Activated naive CD4-positive, alpha-beta T cell treated with anti-CD3 and anti-CD28 coated beads, Interleukin-2, amount 50 U/mL, for 24 hours (primary cell): ENCODE results near the gene DSCAM.

Source experiments
- H3K27ac Mint-ChIP-seq: one replicate; pipeline ENCODE4 v1.8.0; 2021; ENCODE audit warnings: mild to moderate bottlenecking, mixed read lengths
- H3K27me3 Mint-ChIP-seq: one replicate; pipeline ENCODE4 v1.8.0; 2021; ENCODE audit warnings: mixed read lengths
- H3K36me3 Mint-ChIP-seq: one replicate; pipeline ENCODE4 v1.8.0; 2021; ENCODE audit warnings: mixed read lengths
- H3K4me1 Mint-ChIP-seq: one replicate; pipeline ENCODE4 v1.8.0; 2021; ENCODE audit warnings: mixed read lengths
- H3K4me3 Mint-ChIP-seq: one replicate; pipeline ENCODE4 v1.8.0; 2021; ENCODE audit warnings: mild to moderate bottlenecking, mixed read lengths
- H3K9me3 Mint-ChIP-seq: one replicate; pipeline ENCODE4 v1.8.0; 2021; ENCODE audit warnings: mixed read lengths

The DSCAM gene

DNA sequence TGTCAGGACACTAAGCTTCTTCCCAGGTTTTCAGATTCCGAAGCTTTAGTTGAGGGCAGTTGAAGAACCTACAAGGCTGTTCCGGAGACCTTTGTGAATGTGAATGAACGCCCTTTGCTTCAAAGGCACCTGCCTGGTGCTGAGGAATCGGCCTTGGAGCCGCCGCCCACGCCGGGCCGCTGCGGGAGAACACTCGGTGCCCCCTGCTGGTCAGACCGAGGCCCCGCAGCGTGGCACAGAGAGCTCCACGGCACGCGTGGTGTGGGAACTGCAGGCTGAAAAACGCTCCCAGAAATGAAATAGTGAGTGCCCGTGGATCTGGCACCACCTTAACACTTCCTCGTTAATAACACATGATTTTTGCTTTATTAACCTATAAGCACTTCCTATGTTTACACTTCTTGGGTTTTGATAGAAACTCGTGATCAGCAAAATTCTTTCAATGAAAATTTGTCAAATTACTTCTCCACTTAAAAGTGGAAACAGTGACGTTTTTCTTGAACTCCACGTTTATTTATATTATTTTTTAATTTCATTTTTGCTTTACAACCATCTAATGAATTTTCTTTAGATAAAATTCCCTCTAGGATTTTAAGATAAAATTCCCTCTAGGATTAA, 460.6 kb downstream of the DSCAM start:
- Mint-ChIP-seq H3K36me3 (no peaks in the 10 kb centered on the region), H3K9me3 (peaks cover under 1% of the 10 kb centered on the region), H3K27me3 (peaks cover 3% of the 10 kb centered on the region), H3K27ac (no peak overlapping the region), H3K4me1 (no peaks in the 10 kb centered on the region), H3K4me3 (no peak overlapping the region)

- Mint-ChIP-seq H3K36me3 (no peaks in the 10 kb centered on the region), H3K9me3 (peaks cover 4% of the 10 kb centered on the region), H3K4me3 (no peak overlapping the region)
Measured at GRCh38 chr21:40385883-40386282, 461.1 kb downstream of the DSCAM start.

DNA sequence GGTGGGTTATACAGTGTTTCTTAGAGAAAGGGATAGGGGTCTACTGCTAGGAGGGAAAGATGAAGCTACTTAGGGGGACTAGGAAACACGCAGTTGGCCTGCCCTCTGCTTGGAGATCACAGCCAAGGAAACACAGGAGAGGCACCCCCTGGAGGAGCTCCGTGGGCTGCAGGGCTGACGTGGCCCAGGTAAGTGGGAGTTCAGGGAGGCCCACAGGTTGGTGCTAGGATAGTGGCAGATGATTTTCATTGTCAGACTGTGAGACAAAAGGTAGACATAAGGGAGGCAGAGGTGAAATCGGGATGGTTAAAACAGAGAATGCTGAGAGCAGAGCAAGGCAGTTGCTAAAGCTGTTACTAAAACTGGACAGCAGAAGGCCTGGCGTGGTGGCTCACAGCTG, 463.0 kb downstream of the DSCAM start:
- no peaks in the 10 kb centered on the region for H3K36me3 Mint-ChIP-seq
- no peaks in the 10 kb centered on the region for H3K4me1 Mint-ChIP-seq
- peaks cover 4% of the 10 kb centered on the region for H3K9me3 Mint-ChIP-seq
- peaks cover 2% of the 10 kb centered on the region for H3K27me3 Mint-ChIP-seq
- no peak overlapping the region for H3K4me3 Mint-ChIP-seq
- H3K27ac Mint-ChIP-seq = no peak overlapping the region

More at GRCh38 chr21:40385883-40386282, 461.1 kb downstream of the DSCAM start:
- H3K4me1 Mint-ChIP-seq = no peaks in the 10 kb centered on the region
- peaks cover 3% of the 10 kb centered on the region for H3K27me3 Mint-ChIP-seq
- H3K27ac Mint-ChIP-seq = no peak overlapping the region

GRCh38 chr21:40381111-40381510, 465.8 kb downstream of the DSCAM start:
- Mint-ChIP-seq H3K4me1 (no peaks in the 10 kb centered on the region), H3K27me3 (no peaks in the 10 kb centered on the region), H3K36me3 (no peaks in the 10 kb centered on the region), H3K27ac (no peak overlapping the region), H3K9me3 (peaks cover 4% of the 10 kb centered on the region), H3K4me3 (no peak overlapping the region)

DNA sequence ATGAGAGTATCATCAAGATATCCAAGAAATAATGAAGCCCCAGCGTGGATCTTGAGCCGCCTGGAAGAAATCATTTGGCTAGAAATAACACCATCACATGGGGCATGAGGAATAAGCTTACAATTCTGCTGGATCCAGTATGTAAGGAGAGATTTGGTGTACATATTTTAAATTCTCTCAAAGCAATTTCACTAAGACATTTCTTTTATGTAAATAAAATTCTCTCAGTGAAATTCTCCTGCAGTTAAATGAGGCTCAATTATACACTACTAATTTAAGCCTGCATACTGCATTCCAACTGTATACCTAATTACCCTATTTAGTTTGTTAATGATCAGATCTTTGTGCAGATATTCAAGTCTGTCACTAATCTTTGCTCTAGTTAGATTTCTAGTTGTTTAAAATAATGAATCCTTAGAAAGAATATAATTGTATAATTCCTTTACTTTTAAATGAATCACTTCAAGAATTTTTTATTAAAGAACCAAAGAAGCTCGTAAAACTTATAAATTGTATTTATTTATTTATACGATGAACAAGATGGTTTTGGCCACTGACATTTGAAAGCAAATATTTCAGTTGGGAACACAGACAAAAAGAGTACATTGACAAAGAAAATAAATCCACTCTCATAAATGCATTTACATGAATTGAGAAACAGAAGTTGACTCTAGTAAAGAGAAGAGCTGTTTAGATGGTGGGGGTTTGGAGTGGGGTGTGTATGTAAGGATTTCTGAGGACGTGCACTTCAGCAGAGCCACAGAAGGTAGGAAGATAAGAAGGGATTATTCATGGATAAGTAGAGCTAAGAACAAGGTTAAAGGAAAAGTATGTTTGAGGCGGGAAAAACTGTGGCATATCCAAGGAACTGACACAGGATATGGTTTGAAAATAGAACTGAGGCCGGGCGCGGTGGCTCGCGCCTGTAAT, 466.8 kb downstream of the DSCAM start:
- H3K9me3 Mint-ChIP-seq = peaks cover 4% of the 10 kb centered on the region
- no peak overlapping the region for H3K4me3 Mint-ChIP-seq
- no peak overlapping the region for H3K27ac Mint-ChIP-seq
- H3K27me3 Mint-ChIP-seq = no peaks in the 10 kb centered on the region
- no peaks in the 10 kb centered on the region for H3K36me3 Mint-ChIP-seq
- no peaks in the 10 kb centered on the region for H3K4me1 Mint-ChIP-seq

- peaks cover 4% of the 10 kb centered on the region for H3K9me3 Mint-ChIP-seq
- H3K27ac Mint-ChIP-seq = no peak overlapping the region
- H3K4me1 Mint-ChIP-seq = no peaks in the 10 kb centered on the region
- H3K27me3 Mint-ChIP-seq = no peaks in the 10 kb centered on the region
- no peaks in the 10 kb centered on the region for H3K36me3 Mint-ChIP-seq
- H3K4me3 Mint-ChIP-seq = no peak overlapping the region
Measured at GRCh38 chr21:40377135-40377534, 469.8 kb downstream of the DSCAM start.

- no peak overlapping the region for H3K27ac Mint-ChIP-seq
- no peaks in the 10 kb centered on the region for H3K36me3 Mint-ChIP-seq
- no peaks in the 10 kb centered on the region for H3K4me1 Mint-ChIP-seq
- H3K4me3 Mint-ChIP-seq = no peak overlapping the region
- H3K27me3 Mint-ChIP-seq = no peaks in the 10 kb centered on the region
- no peaks in the 10 kb centered on the region for H3K9me3 Mint-ChIP-seq
Measured at GRCh38 chr21:40373761-40374160, 473.2 kb downstream of the DSCAM start.

DNA sequence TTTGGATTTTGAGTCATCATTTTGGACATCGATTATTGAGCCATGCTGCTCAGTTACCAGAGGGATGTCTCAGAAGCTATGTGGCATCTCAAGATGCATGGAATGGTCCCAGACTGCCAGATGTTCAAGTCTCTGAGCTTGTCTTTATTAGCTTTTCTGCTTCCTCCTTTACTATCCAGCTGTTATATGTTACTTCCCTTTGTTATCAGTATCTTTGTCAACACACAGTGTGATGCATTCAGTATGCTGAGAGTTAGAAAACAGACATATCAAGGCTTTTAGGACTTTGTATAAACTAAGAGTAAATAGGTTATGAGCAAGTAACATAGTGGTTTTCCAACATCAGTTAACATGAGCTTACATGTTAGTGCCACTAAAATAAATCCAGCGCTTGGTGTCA, 474.5 kb downstream of the DSCAM start:
- H3K9me3 Mint-ChIP-seq = no peaks in the 10 kb centered on the region
- no peak overlapping the region for H3K27ac Mint-ChIP-seq
- H3K36me3 Mint-ChIP-seq = no peaks in the 10 kb centered on the region
- H3K4me3 Mint-ChIP-seq = no peak overlapping the region
- no peaks in the 10 kb centered on the region for H3K27me3 Mint-ChIP-seq
- H3K4me1 Mint-ChIP-seq = no peaks in the 10 kb centered on the region

DNA sequence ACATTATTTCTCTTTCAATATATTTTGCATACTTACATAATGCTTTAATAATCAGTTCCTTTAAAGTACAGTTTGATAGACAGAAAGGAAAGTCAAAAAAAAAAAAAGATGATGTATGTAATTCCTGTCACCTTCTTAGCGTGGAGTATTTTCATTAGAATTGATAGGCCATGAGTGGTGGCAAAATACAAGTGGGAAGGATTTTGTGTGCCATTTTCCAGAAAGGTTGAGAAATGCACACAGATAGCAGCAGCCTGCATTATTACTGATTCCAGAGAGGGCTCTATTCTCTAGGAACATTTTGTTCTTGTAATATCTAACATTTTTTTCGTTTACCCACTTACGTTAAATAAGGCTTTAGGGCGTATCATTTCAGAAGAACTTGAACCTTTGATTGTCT, 475.6 kb downstream of the DSCAM start:
- H3K27me3 Mint-ChIP-seq = no peaks in the 10 kb centered on the region
- H3K9me3 Mint-ChIP-seq = no peaks in the 10 kb centered on the region
- no peak overlapping the region for H3K27ac Mint-ChIP-seq
- no peaks in the 10 kb centered on the region for H3K4me1 Mint-ChIP-seq
- H3K36me3 Mint-ChIP-seq = no peaks in the 10 kb centered on the region
- no peak overlapping the region for H3K4me3 Mint-ChIP-seq

- no peaks in the 10 kb centered on the region for H3K27me3 Mint-ChIP-seq
- H3K4me3 Mint-ChIP-seq = no peak overlapping the region
- no peaks in the 10 kb centered on the region for H3K4me1 Mint-ChIP-seq
- H3K36me3 Mint-ChIP-seq = no peaks in the 10 kb centered on the region
- H3K9me3 Mint-ChIP-seq = no peaks in the 10 kb centered on the region
- H3K27ac Mint-ChIP-seq = no peak overlapping the region
Measured at GRCh38 chr21:40356644-40357043, 490.3 kb downstream of the DSCAM start.

GRCh38 chr21:40355076-40355475, 491.9 kb downstream of the DSCAM start:
- H3K4me3 Mint-ChIP-seq = no peak overlapping the region
- no peaks in the 10 kb centered on the region for H3K4me1 Mint-ChIP-seq
- no peaks in the 10 kb centered on the region for H3K36me3 Mint-ChIP-seq
- no peaks in the 10 kb centered on the region for H3K27me3 Mint-ChIP-seq
- no peaks in the 10 kb centered on the region for H3K9me3 Mint-ChIP-seq
- H3K27ac Mint-ChIP-seq = no peak overlapping the region

GRCh38 chr21:40351006-40351405, 496.0 kb downstream of the DSCAM start:
- no peaks in the 10 kb centered on the region for H3K4me1 Mint-ChIP-seq
- no peaks in the 10 kb centered on the region for H3K27me3 Mint-ChIP-seq
- H3K27ac Mint-ChIP-seq = no peak overlapping the region
- H3K36me3 Mint-ChIP-seq = no peaks in the 10 kb centered on the region
- H3K4me3 Mint-ChIP-seq = no peak overlapping the region
- no peaks in the 10 kb centered on the region for H3K9me3 Mint-ChIP-seq

GRCh38 chr21:40349591-40349990, 497.4 kb downstream of the DSCAM start:
- no peak overlapping the region for H3K27ac Mint-ChIP-seq
- H3K36me3 Mint-ChIP-seq = no peaks in the 10 kb centered on the region
- no peaks in the 10 kb centered on the region for H3K27me3 Mint-ChIP-seq
- no peaks in the 10 kb centered on the region for H3K9me3 Mint-ChIP-seq
- H3K4me1 Mint-ChIP-seq = no peaks in the 10 kb centered on the region
- no peak overlapping the region for H3K4me3 Mint-ChIP-seq

GRCh38 chr21:40345711-40346321, 501.1 kb downstream of the DSCAM start:
- Mint-ChIP-seq H3K4me3 (no peak overlapping the region), H3K4me1 (no peaks in the 10 kb centered on the region), H3K9me3 (no peaks in the 10 kb centered on the region), H3K27ac (no peak overlapping the region), H3K36me3 (no peaks in the 10 kb centered on the region), H3K27me3 (no peaks in the 10 kb centered on the region)

DNA sequence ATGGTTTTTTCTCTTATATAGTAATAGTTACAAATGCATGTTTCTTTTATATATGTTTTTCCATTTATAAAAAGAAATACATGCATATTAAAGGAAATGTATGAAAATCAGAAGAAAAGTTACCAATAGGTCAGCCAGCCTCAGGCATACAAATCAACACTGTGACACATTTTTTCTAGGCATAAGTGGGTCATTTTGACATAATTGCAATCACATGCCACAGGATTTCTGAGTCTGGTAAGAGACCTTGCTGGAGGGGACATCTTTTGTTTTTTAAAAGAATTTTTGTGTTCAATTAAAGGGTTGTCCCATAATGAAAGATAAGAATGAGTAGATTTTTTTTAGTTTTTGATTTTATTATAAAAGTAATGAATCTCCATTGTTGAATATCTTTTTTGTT, 506.6 kb downstream of the DSCAM start:
- peaks cover 4% of the 10 kb centered on the region for H3K9me3 Mint-ChIP-seq
- no peak overlapping the region for H3K27ac Mint-ChIP-seq
- no peaks in the 10 kb centered on the region for H3K4me1 Mint-ChIP-seq
- no peak overlapping the region for H3K4me3 Mint-ChIP-seq
- no peaks in the 10 kb centered on the region for H3K27me3 Mint-ChIP-seq
- no peaks in the 10 kb centered on the region for H3K36me3 Mint-ChIP-seq

DNA sequence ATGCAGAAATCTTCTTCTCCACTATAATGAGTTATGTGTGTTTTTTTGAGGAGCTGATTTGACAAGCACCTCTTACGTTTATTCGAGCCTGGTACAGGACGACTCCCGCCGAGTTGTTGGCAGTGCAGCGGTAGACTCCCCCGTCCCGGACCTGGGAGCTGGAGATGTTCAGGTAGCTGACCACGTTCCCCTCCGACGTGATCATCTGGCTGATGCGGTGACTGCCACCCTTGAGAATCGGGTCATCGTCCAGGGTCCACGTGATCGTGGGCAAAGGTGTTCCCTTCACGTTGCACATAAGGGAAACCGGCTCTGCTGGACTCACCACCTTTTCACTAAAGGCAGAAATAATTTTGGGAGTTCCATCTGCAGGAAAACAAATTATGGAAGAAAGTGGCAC, 507.9 kb downstream of the DSCAM start:
- no peak overlapping the region for H3K4me3 Mint-ChIP-seq
- no peaks in the 10 kb centered on the region for H3K27me3 Mint-ChIP-seq
- H3K36me3 Mint-ChIP-seq = no peaks in the 10 kb centered on the region
- H3K4me1 Mint-ChIP-seq = no peaks in the 10 kb centered on the region
- H3K27ac Mint-ChIP-seq = no peak overlapping the region
- H3K9me3 Mint-ChIP-seq = peaks cover 4% of the 10 kb centered on the region
